ENCODE results near the gene CD300C.
"Not testable (repeated sequence)": the region's sequence is repeated elsewhere in the genome, so short reads cannot be mapped to it uniquely, and the experiment has no call there.

CD300C gene

DNA sequence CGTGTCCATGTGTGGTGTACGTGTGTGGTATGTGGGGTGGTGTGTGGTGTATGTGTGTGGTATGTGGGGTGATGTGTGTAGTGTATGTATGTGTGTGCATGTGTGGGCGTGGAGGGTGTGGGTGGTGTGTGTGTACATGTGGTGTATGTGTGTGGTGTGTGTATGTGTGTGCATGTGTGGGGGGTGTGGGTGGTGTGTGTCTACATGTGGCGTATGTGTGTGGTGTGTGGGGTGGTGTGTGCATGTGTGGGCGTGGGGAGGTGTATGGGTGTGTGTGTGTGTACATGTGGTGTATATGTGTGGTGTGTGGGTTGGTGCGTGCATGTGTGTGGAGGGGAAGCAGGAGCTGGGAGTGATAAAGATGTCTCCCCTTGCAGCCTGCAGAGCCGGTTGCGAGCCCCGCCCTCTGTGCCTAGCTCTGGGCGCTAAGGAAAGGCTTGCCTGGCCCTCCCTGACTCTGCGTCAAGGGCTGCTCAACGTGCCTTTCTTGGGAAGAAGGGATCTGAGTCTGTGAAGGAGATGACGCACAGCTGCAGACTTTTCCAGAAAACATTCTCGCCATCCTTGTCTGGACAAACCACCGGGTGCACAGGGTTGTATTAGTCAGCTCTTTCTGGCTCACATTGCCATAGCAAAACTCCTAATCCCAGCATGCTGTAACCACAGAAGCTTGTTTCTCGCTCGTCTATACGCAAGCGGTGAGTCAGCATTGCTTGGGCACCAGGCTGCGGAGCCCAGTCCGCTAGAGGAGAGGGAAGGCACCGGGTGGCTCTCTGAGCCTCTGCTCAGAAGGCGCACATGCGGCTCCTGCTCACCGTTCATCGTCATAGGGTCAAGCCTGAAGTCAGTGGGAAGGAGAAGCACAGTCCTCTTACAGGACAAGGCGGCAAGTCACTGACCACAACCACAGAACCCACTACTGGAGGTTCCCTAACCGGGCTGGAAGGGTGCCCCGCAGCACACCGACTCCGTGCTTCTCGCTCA, 23.4 kb upstream of the CD300C start:
- no peaks in the 10 kb centered on the region for H3K9me3 ChIP-seq
- peaks cover 16% of the 10 kb centered on the region for H3K27me3 ChIP-seq (ENCODE audit: low read depth)
- in situ Hi-C loops (cut with MboI; ENCODE audit: low sequenced_read_pairs) = no loop called here
- no peaks in the 10 kb centered on the region for H3K36me3 ChIP-seq (replicated peaks)
- no peaks in the 10 kb centered on the region for H3K4me1 ChIP-seq
- H3K4me3 ChIP-seq = no peak overlapping the region
- DNase-seq (ENCODE audit: low spot score in 2 of 2) = no peak

DNA sequence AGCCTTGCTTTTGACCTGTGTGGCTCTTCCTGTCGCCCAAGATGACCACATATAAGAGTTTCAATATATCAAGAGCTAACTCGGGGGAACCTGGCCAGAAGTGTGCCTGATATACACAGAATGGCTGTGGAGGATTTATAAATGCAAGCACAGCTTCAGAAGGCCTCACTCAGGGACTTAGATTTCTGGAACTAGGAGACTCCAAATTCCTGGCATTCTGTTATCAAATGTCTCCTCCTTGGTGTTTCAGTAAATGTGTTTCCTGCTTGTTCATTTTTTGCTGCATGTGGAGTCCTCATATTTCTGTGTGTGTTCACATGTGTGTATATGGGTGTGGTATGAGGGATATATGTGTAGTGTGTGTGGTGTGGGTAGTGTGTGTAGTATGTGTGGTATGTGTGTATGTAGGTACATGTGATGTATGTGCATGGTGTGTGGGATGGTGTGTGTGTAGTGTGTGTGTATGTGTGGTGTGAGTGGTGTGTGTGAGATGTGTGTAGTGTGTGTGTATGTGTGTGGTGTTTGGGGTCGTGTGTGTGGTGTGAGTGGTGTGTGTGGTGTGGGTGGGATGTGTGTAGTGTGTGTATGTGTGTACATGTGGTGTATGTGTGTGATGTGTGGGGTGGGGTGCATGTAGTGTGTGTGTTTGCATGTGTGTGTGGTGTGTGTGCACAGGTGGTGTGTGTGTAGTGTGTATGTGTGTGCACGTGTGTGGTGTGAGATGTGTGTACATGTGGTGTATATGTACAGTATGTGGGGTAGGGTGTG, 22.4 kb upstream of the CD300C start:
- peaks cover 16% of the 10 kb centered on the region for H3K27me3 ChIP-seq (ENCODE audit: low read depth)
- no peaks in the 10 kb centered on the region for H3K36me3 ChIP-seq (replicated peaks)
- no peak for DNase-seq (ENCODE audit: low spot score in 2 of 2)
- H3K4me3 ChIP-seq = no peak overlapping the region
- in situ Hi-C loops (cut with MboI; ENCODE audit: low sequenced_read_pairs) = no loop called here
- H3K4me1 ChIP-seq = no peaks in the 10 kb centered on the region
- no peaks in the 10 kb centered on the region for H3K9me3 ChIP-seq

DNA sequence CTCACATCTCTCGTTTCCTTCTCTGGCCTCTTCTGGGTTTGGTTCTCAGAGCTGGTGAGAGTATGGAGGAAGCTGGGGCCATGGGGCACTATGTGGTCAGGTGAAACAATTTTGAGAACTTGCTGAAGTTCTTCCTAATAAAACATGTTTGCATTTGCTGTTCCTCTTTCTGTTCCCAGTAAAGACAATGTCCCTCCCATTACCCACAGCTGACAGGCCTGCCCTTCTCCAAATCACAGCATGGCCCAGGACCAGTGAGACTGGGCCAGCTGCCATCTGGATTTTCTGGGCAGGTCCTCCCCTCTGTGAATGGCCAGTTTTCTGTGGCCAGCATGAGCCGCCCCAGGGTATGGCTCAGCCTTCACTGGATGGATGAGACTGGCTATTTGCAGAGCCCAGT, 21.5 kb upstream of the CD300C start, which contains the start of gene CD300H:
Gene CD300H, minus strand, starts transcription at position 113 of the 400 bp plus-strand sequence.
- no peak for DNase-seq (ENCODE audit: low spot score in 2 of 2)
- in situ Hi-C loops (cut with MboI; ENCODE audit: low sequenced_read_pairs) = no loop called here

DNA sequence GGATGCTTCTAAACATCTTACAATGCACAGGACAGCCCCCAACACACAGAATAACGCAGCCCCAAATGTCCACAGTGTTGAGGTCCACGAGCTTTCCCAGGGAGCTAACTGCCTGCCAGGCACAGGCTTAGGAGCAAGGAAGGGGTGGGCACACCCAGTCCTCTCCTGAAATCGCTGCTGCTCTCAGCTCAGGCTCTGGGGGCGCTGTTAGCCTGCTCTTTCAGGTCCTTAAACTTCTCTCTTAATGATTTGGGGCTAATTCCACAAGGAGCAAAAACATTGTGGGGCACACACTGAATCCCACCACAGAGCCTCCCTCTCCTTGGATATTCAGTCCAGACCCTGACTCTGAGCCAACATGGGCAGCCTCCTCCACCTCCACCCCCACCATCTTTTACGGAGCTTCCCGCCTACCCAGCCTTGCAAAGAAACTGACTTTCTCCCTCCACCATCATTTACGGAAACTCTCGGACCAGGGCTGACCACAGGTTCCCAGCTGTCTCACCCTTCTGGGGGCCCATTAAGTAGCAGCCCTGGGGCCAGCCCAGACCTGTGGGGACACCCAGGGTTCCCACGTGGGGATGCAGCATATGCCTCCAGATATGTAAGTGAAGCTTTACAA, 20.3 kb upstream of the CD300C start:
- DNase-seq (ENCODE audit: low spot score in 2 of 2) = peak; percentile 19 to 70
- no peaks in the 10 kb centered on the region for H3K9me3 ChIP-seq
- in situ Hi-C loops (cut with MboI; ENCODE audit: low sequenced_read_pairs) = no loop called here
- H3K4me3 ChIP-seq = no peak overlapping the region
- peaks cover 16% of the 10 kb centered on the region for H3K27me3 ChIP-seq (ENCODE audit: low read depth)
- no peaks in the 10 kb centered on the region for H3K4me1 ChIP-seq
- H3K36me3 ChIP-seq (replicated peaks) = no peaks in the 10 kb centered on the region

More for the DNA sequence above, 21.5 kb upstream of the CD300C start, which contains the start of gene CD300H:
- H3K36me3 ChIP-seq (replicated peaks) = no peaks in the 10 kb centered on the region
- no peak within 1 kb of the TSS for H3K4me3 ChIP-seq
- peaks cover 16% of the 10 kb centered on the region for H3K27me3 ChIP-seq (ENCODE audit: low read depth)
- no peaks in the 10 kb centered on the region for H3K9me3 ChIP-seq
- no peaks in the 10 kb centered on the region for H3K4me1 ChIP-seq

DNA sequence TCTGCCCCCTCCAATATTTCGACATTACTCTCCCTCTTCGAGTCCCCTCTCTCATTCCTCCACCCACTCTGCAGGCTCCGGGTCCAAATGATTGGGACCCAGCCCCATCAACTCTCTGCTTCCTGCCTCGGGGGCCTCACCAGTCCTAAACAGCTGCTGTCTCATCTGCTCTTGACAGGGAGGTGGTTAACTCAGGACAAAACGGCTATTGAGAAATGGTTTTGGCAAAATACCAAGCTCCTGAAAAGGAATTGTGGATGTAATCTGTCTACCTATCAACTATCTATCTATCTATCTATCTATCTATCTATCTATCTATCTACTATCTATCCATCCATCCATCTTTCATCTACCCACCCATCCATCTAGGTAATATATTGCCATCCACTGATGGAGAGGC, 19.2 kb upstream of the CD300C start:
- H3K36me3 ChIP-seq (replicated peaks) = no peaks in the 10 kb centered on the region
- no peak for DNase-seq (ENCODE audit: low spot score in 2 of 2)
- H3K27me3 ChIP-seq (ENCODE audit: low read depth) = peaks cover 9% of the 10 kb centered on the region
- no peaks in the 10 kb centered on the region for H3K4me1 ChIP-seq
- no peaks in the 10 kb centered on the region for H3K9me3 ChIP-seq
- in situ Hi-C loops (cut with MboI; ENCODE audit: low sequenced_read_pairs) = no loop called here
- no peak overlapping the region for H3K4me3 ChIP-seq

DNA sequence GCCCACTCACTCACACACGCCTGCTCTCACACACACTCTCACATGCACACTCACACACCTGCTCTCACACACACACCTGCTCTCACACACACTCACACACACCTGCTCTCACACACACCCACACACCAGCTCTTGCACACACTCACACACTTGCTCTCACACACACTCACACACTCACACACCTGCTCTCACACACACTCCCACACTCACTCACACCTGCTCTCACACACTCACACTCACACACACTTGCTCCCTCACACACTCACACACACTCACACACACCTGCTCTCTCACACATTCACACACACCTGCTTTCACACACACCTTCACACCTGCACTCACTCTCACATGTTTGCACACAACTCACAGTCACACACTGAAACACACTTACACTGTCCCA, 17.4 kb upstream of the CD300C start:
- Histone ChIP-seq H3K4me1 (no peaks in the 10 kb centered on the region), H3K9me3 (no peaks in the 10 kb centered on the region), H3K27me3 (ENCODE audit: low read depth) (no peaks in the 10 kb centered on the region), H3K4me3 (no peak overlapping the region), H3K36me3 (replicated peaks) (no peaks in the 10 kb centered on the region)
- in situ Hi-C loops (cut with MboI; ENCODE audit: low sequenced_read_pairs) = no loop called here
- no peak for DNase-seq (ENCODE audit: low spot score in 2 of 2)

DNA sequence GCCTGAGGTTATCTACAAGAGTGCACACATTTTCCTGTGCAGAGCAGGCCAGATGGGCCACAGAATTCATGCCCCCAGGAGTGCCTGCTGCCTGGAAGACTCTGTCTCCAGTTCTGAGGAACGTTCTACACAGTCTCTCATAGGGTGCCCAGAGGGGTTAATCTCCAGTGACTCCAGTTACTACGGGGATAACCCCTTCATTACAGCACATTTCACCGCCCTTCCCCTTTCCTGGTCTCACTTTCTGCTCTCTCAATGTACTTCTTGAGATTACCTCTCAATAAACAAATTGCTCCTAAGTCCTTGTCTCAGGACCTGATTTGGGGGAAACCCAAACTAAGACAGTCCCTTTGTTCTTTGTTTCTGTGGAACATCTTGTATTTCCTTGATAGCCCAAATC, 15.7 kb upstream of the CD300C start:
- in situ Hi-C loops (cut with MboI; ENCODE audit: low sequenced_read_pairs) = no loop called here
- H3K4me1 ChIP-seq = no peaks in the 10 kb centered on the region
- DNase-seq (ENCODE audit: low spot score in 2 of 2) = no peak
- no peaks in the 10 kb centered on the region for H3K9me3 ChIP-seq
- no peaks in the 10 kb centered on the region for H3K27me3 ChIP-seq (ENCODE audit: low read depth)
- H3K36me3 ChIP-seq (replicated peaks) = no peaks in the 10 kb centered on the region
- no peak overlapping the region for H3K4me3 ChIP-seq

DNA sequence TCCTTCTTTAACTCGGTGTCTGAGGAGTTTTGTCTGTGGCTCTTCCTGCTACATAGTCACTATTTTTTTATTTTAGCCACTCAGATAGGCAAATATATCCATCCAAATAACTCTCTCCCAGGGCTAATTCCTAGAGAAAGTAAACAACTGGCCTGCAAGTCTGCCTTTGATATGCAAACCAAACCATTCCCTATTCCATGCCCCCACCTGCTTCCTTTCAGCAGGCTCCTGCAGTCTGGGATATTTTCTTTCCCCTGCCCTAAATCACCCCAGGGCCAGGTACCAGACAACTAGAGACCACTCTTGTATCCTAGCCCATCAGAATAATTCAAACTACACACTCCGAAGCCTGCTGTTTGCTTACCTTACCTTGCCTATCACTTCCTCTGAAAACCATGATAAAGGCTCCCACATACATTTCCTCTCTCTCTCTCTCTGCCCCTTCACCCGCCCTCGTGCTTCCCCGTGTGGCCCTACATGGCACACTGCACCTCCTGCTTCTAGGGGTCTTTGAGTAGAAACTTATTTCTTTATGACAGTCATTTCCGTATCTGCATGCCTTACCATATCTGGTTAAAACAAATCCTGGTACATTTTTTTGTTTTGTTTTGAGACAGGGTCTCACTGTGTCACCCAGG, 13.1 kb upstream of the CD300C start:
- in situ Hi-C loops (cut with MboI; ENCODE audit: low sequenced_read_pairs) = no loop called here

DNA sequence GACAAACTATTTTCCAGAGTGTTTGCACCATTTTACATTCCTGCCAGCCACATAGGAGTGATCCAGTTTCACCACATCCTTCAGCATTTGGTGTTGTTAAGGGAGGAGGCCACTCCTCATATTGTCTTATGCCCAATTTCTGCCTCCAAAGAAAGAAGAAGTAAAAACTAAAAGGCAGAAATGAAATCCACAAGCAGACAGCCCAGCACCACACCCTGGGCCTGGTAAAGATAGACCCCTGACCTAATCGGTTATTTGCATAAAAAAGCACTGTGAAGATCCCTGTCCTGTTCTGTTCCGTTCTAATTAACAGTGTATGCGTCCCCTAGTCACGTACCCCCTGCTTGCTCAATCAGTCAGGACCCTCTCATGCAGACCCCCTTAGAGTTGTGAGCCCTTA, 12.5 kb upstream of the CD300C start:
- H3K4me3 ChIP-seq; H3K4me1 ChIP-seq; in situ Hi-C loops (cut with MboI; ENCODE audit: low sequenced_read_pairs); H3K27me3 ChIP-seq (ENCODE audit: low read depth); DNase-seq (ENCODE audit: low spot score in 2 of 2); H3K36me3 ChIP-seq (replicated peaks); H3K9me3 ChIP-seq: not testable (repeated sequence)

More for the DNA sequence above, 13.1 kb upstream of the CD300C start:
- H3K4me3 ChIP-seq = no peak overlapping the region
- no peaks in the 10 kb centered on the region for H3K4me1 ChIP-seq
- H3K27me3 ChIP-seq (ENCODE audit: low read depth) = no peaks in the 10 kb centered on the region
- H3K9me3 ChIP-seq = no peaks in the 10 kb centered on the region
- no peaks in the 10 kb centered on the region for H3K36me3 ChIP-seq (replicated peaks)
- DNase-seq (ENCODE audit: low spot score in 2 of 2) = no peak

DNA sequence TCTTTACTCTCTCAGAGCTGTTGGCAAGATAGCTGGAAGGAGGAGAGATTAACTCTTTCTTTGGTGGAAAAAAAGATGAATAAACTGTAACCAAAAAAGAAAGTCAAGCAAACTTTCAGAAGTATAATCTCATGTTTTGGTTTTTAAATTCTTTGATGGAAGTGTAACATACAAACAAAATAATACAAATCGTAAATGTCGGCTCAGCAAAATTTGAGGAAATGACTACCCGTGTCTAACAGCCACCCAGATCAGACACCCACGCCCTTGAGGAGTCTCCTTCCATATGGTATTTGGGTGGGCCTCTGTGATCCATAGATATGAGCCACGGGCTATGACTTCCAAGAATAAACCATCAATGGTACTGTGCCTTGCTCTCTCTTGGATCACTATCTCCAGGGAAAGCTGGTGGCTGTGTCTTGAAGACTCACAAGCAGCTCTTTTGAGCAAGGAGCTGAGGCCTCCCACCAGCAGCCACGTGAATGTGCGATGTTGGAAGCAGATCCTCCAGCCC, 9.6 kb upstream of the CD300C start:
- Histone ChIP-seq H3K27me3 (ENCODE audit: low read depth) (no peaks in the 10 kb centered on the region), H3K36me3 (replicated peaks) (no peaks in the 10 kb centered on the region), H3K4me3 (no peak overlapping the region), H3K9me3 (no peaks in the 10 kb centered on the region), H3K4me1 (no peaks in the 10 kb centered on the region)
- in situ Hi-C loops (cut with MboI; ENCODE audit: low sequenced_read_pairs) = no loop called here
- no peak for DNase-seq (ENCODE audit: low spot score in 2 of 2)

DNA sequence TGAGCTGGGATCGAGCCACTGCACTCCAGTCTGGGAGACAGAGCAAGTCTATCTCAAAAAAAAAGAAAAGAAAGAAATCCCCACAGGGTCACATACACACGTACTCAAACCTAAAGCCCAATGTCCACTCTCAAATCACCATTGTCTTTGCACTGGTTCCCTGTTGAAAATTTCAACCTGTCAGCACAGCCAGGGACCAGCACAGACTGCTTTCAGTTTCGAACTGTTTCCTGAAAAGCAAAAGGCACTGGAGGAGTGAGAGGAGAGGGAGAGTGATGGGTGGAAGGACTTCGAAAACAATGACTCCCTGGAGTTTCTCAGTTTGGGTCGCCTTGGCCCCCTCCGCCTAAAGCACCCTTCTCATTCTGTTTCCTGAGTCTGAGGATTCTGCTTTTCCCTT, 9.0 kb upstream of the CD300C start:
- no peaks in the 10 kb centered on the region; the same call in 1 of the 2 replicates for H3K27me3 ChIP-seq (ENCODE audit: low read depth)
- no peaks in the 10 kb centered on the region for H3K9me3 ChIP-seq
- no peak overlapping the region for H3K4me3 ChIP-seq
- no peaks in the 10 kb centered on the region for H3K36me3 ChIP-seq (replicated peaks)
- no peak for DNase-seq (ENCODE audit: low spot score in 2 of 2)
- no peaks in the 10 kb centered on the region for H3K4me1 ChIP-seq
- in situ Hi-C loops (cut with MboI; ENCODE audit: low sequenced_read_pairs) = no loop called here

DNA sequence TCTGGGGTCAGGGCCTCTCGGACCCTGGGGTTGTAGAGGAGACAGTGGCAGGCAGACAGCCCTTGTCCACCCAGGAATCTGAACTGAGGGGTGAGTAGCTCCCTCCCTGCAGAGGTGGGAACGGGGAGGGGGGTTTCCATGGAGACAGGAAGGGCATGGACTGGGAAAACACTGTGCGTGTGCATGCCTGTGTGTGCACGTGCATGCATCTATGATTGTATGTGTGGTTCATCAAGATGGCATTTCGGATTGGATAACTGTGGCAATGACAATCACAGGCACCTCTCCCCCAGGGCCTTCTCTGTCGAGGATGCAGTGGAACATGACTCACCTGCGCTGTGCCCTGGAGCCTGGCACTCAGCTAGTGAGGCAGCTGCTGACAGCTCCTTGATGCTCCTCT, 6.1 kb upstream of the CD300C start:
- Histone ChIP-seq H3K9me3 (no peaks in the 10 kb centered on the region), H3K36me3 (replicated peaks) (no peaks in the 10 kb centered on the region), H3K4me3 (no peak overlapping the region), H3K4me1 (no peaks in the 10 kb centered on the region), H3K27me3 (ENCODE audit: low read depth) (peaks cover 5% of the 10 kb centered on the region; the same call in 1 of the 2 replicates)
- DNase-seq (ENCODE audit: low spot score in 2 of 2) = no peak
- in situ Hi-C loops (cut with MboI; ENCODE audit: low sequenced_read_pairs) = no loop called here

DNA sequence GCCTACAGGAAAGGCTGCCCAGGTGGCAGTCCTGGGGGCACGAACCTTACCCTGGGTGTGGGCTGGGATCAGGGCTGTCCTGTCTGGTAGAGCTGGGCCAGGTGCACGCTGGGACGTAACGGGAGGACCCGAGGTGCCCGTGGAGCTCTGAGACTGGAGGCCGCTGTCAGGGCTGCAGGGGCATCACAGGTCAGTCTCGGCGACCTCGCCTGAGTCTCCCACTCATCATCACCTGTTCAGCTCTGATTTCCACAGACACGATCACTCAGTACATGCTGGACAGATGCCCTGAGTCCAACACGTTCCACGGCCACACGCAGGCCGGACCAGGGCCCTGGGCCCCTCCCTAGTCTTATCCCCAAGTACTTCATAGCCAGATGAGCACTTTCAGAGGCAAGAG, 4.7 kb upstream of the CD300C start:
- in situ Hi-C loops (cut with MboI; ENCODE audit: low sequenced_read_pairs) = no loop called here
- Histone ChIP-seq H3K4me1 (no peaks in the 10 kb centered on the region), H3K4me3 (no peak overlapping the region), H3K27me3 (ENCODE audit: low read depth) (peaks cover 5% of the 10 kb centered on the region; the same call in 1 of the 2 replicates), H3K36me3 (replicated peaks) (no peaks in the 10 kb centered on the region), H3K9me3 (no peaks in the 10 kb centered on the region)
- no peak for DNase-seq (ENCODE audit: low spot score in 2 of 2)

All from HAP-1 (cell line).